Choroid plexus epithelial cell (primary cell): ENCODE results near the gene COL21A1.
A peak's percentile ranks its signal among the peaks of the same experiment; 100 is the strongest.

Source experiments
- DNase-seq: peaks from one replicate; pipeline ENCODE4 v3.0.0-alpha.2; 2010; ENCODE audit warnings: low read depth
- H3K4me3 ChIP-seq: 2 replicates; pipeline ENCODE4 v1.5.1; 2011; ENCODE audit warnings: low read depth, mild to moderate bottlenecking, control low read depth, low read length, moderate library complexity
- CTCF ChIP-seq: conservative IDR thresholded peaks from 2 replicates; pipeline ENCODE4 v1.5.1; 2011; ENCODE audit warnings: low read depth, mild to moderate bottlenecking, control low read depth, inconsistent platforms, low read length, moderate library complexity

The COL21A1 gene

GRCh38 chr6:56087421-56087820 is 160.0 kb downstream of the COL21A1 start:
- DNase-seq = peak; percentile 72
- TF ChIP-seq CTCF = no peak

GRCh38 chr6:56079751-56080540 is 167.4 kb downstream of the COL21A1 start:
- DNase-seq = peak; percentile 70
- no peak overlapping the region for H3K4me3 ChIP-seq
- TF ChIP-seq CTCF = no peak

More at GRCh38 chr6:56087421-56087820, 160.0 kb downstream of the COL21A1 start:
- H3K4me3 ChIP-seq = no peak overlapping the region

- H3K4me3 ChIP-seq = no peak overlapping the region
- DNase-seq = no peak
- TF ChIP-seq CTCF = no peak
These were observed 171.3 kb downstream of the COL21A1 start for GRCh38 chr6:56076033-56076432.

DNA sequence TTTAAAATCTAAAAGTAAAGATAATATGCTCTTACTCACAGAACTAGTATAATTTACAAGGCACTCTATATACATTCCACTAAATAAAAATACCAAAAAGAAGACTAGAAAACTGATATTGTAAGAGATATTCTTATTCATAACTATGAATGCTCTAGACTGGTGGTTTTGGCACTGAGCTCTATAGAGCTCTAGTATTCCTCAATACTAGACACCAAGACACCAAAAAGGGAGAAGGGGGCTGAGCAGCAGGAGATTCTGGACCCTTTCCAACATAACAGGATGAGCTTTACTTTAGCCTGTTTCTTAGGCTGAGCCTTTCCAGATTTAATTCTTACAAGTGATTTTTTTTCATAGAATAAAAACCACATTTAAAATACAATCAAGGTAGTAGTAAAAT is 173.6 kb downstream of the COL21A1 start:
- TF ChIP-seq CTCF = no peak
- DNase-seq = peak; percentile 67
- no peak overlapping the region for H3K4me3 ChIP-seq

DNA sequence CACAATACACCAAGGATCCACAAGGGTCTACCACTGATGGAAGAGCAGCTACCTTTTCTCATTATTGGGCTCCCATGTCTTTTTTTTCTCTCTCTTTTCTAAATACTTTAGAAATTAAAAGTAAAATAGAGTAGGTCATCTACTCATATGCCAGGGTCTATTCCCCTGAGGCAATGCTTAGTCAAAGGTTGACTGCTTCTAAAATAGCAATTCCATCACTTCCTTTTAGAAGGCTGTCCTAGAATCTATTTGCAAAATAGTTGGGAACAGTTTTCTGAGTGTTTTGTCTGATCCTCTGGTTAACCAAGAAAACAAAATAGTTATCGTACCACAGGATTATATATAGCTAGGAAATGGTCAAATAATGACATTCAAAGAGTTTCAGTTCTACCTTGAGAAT is 174.1 kb downstream of the COL21A1 start:
- H3K4me3 ChIP-seq = no peak overlapping the region
- TF ChIP-seq CTCF = no peak
- peak; percentile 84 for DNase-seq

- no peak for TF ChIP-seq CTCF
- DNase-seq = peak; percentile 94
- H3K4me3 ChIP-seq = no peak overlapping the region
These were observed 174.5 kb downstream of the COL21A1 start for GRCh38 chr6:56072856-56073255.

DNA sequence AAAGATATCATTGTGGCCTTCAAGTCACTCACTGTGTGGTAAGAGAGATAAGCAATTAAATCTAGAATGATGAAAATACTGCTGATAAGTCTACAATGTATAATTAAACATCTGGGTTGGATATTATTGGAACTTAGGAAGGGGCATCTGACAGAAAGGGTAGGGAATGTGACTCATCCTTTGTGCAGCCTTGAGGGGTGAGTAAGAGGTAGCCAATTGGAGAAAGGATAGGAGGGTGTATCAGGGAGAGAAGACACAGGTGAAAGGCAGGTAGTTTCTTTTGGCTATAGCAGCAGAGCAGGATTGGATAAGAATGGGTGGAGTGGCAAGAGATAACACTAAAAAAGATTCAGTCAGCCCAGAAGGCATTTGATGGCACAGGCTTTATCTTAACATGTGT is 182.0 kb downstream of the COL21A1 start:
- no peak for DNase-seq

More for the DNA sequence above, 182.0 kb downstream of the COL21A1 start:
- TF ChIP-seq CTCF = no peak
- H3K4me3 ChIP-seq = no peak overlapping the region
